SHP77 (cell line): ENCODE data around the gene PROZ.

Experiments used
- DNase-seq, 2 experiments: peaks; one replicate each; lab custom pipeline; 2025; lab: John Stamatoyannopoulos, UW

Gene PROZ

DNA sequence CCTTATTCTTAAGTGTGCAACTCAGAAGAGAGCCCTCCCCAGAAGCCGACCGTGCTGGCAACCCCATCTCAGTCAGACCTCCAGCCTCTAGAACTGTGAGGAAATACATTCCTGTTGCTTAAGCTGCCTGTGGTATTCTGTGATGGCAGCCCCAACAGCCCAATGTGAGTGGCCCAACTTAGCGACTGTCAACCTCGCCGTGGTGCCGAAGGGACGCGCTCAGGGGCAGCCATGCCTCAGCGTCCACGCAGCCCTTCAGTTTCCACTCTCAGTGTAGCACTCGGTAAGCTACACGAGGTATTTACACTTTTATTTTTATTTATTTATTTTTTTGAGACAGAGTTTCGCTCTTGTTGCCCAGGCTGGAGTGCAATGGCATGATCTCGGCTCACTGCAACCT is 18.4 kb downstream of the PROZ start:
- DNase-seq = no peak

DNA sequence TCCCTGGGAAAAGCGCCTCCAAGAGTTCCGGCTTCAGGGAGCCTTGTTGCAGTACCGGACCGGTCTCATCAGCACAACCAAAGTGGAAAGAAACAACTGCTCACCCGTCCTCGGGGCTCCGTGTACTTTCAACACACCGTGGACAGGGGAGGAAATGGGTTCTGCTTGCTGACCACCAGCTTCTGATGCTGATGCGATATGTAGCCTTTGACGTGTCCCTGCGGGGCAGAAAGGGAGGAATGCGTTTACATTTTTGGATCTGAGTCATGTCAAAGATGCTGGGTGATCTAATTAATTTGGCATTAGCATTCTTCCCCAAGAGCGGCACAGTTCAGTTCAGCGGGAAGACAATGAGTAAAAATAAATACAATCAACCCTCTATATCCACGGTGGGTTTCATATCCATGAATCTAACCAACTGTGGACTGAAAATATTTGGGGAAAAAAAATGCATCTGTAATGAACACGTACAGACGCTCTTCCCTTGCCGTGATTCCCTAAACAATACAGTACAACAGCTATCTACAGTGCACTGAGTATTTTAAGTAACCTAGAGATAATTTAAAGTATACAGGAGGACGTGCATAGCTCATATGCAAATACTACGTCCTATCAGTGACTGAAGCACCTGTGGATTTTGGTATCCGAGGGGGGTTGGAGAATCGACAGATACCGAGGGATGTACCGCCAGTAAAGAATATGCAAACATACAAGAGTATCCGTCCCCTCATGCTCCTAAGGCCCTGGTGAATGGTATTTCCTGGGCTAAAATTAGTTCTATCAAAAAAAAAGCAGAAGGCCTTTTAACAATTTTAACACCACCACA is 19.8 kb downstream of the PROZ start:
- no peak for DNase-seq

DNA sequence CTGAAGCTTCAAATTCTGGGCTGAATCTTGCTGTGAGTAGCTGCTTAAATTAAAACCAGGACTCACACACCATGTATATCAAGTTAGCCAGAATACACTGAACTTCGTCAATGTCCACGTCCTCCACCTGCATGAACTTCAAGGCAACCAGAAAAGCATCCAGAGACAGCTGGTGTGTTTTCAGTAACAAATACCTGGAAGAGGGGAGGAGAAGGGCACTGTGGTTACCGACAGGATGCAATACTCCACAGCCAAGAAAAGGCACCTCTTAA is 20.4 kb downstream of the PROZ start:
- no peak for DNase-seq

DNA sequence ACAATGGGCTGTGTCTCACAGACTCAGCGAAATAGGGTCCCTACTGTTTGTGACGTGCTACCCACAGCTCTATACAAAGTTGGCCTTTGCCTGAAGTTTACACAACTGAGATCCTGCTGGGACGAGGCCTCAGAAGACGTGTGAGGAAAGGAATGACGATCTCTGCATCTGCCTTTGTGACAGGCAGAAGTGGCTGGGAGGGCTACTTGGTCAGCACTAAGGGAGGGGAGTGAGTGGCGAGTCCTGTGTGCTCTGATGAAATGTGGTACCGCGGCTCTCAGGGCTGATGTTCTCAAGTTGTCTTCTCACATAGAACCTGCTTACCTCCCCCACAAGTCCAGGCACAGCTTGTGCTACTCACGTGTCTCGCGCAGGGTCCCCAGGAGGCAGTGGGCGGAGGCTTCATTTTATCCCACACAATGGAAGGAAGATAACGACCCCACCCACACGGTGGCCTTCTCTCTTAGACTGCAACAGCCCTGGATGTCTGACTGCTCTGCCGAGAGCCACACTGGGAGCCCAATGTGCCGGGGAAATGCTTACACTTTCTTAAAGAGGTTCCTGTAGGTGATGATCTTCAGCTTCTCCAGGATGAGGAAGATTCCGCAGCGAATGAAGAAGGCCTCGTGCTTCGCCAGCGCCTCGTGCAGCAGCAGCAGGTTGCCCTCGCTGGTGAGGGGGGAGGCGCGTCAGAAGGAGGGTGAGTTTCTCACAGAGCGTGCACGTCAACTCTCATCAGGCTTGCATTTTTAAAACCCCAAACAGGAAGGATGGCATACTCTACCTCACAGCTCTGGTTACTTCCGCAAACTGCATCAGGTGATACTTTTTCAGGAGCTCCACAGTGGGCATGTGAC is 21.2 kb downstream of the PROZ start:
- DNase-seq = no peak

DNA sequence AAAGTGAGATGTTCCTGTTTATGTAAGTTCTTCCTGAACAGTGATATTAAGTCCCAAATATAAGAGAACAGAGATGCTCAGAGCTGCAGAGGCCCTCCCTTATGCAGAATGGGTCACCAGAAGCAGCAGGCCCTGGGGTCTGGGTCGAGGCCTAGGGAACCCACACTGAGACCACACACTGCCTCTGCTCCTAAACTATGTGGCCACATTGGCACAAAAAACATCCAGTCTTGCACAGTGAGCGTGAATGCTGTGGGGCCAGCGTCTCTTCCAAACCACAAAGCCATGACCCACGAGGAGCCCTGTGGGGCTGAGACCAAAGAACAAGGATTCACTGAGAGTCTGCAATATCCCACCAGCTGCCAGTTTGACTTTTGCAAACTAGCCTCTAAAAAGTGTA is 23.6 kb downstream of the PROZ start:
- no peak for DNase-seq

DNA sequence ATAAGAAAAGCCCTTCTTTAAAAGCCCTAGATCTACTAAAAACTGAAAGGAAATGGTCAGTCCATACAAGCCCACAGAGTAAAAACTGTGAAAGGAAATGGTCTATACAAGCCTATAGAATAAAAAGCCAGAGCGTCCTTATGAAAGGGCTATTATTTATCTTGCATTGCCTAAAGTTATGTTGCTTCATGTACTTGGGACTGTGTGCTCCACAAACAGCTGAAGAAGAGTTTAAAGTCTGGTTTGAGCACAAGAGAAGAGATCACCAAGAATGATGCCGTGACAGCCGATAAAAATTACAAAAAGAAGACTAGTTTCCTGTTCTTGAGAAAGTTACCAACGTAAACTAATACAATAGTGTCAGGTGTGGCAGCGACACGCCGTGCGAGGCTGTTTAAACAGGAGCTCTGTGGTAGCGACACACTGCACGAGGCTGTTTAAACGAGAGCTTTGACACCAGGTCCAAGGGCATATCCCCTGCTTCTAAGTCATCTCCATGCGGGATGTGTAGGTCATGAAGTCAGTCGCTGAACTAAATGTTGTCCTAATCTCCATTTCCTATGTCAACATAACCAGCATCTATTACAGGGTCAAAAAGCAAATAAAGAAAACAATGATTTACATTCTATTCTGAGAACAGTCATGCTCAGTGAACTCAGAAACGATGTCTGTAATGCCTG is 25.1 kb downstream of the PROZ start:
- DNase-seq = no peak

GRCh38 chr13:113184568-113185440 is 26.4 kb downstream of the PROZ start:
- no peak for DNase-seq

- no peak for DNase-seq
Observed at GRCh38 chr13:113186061-113186900, 27.8 kb downstream of the PROZ start.

- DNase-seq = no peak
Observed at GRCh38 chr13:113187263-113187669, 28.8 kb downstream of the PROZ start.

DNA sequence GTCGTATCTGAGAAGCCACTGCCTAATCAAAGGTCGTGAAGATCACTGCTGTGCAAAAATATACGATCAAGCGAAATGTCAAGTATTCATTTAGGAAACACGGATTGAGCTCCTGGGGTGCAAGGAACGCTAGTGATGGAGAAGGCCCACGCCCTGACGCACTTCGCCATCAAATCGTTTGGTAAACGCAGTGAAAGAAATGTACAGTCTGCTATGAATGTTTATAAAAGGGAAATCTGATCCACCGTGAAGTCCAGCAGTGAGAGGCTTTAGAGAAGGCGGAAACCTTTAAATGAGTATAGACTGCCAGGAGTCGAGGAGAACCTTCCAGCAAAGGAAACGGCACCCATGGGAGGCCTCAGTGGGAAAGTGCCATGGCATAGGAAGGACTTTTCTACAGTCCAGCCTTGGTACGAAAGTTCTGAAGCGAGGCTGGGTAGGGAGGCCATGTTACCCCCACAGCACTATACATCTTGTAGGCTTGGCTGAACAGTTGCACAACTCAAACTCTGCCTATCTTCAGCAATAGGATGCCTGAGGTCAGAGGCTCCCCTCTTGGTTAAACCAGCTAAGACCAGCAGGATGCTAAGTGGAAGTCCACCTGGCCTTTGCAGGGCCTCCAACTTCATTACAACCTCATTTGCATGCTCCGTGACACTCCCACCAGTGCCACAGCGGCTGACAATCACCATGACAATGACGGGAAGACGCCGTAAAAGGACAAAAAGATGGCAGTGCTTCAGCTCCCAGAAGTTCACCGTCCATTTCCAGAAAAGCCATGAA is 29.6 kb downstream of the PROZ start:
- DNase-seq = no peak

DNA sequence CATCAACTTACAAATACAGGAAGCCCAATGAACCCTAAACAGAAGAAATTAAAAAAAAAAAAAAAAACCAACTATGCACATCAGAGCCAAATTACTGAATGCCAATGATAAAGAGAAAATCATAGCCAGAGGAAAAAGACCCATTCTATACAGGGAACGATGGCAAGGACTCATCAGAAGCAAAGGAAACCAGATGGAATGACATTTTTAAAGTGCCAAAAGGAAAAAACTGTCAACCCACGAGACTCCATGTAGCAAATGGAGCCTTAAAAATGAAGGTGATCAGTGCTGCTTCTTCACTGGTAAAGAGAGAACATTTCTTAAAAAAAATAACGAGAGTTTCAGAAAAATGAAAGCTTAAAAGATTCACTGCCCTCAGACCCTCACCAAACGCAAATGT is 31.7 kb downstream of the PROZ start:
- no peak for DNase-seq

DNA sequence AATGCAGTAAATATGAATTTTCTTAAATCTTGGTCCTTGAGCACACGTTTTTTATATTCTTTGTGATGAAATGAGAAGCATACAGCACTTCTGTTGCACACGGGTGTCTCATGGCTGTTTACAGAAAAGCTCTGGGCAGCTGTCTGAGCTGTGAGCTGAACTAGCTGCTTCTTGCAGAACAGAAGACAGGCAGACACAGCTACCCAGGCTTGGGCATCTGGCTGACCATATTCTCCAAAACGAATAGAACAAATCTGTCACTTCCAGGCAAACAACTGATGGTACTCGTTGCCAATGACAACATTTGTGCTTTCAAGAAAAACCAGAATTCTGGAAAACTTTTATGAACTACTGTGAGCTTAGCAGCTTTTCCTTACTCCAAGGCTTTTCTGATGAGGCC is 33.8 kb downstream of the PROZ start:
- DNase-seq = no peak

DNA sequence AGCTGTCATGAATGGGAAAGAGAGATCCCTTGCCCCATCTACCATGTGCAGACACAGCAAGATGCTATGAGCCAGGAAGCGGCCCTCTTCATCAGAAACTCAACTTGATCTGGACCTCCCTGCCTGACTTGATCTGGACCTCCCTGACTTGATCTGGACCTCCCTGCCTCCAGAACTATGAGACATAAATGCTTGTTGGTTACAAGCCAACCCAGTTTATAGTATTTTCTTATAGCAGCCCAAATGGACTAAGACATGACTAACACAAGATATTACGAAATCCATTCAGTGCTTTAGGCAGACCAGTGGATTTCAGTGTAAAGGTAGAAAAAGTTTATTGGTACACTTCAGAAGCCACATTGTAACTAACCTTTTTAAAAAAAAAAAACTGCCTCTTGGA is 34.5 kb downstream of the PROZ start:
- no peak for DNase-seq

DNA sequence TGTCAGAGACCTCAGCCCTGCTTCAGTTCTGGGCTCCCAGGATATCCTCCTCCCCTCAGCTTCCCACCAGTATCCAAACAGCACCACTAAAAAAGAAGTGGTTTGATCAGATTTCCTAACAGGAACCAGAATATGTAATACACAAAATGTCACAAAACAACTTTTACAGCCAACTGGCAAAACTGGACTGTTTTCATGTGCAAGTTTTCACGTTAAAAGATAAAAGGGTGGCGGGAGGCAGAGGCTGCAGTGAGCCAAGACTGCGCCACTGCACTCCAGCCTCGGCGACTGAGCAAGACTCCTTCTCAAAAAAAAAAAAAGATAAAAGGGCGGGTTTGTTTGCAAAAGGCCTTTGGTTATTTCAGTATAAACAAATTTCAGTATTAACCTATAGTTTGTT is 36.9 kb downstream of the PROZ start:
- DNase-seq = no peak

- DNase-seq = no peak
Observed at GRCh38 chr13:113196970-113197737, 38.7 kb downstream of the PROZ start.

DNA sequence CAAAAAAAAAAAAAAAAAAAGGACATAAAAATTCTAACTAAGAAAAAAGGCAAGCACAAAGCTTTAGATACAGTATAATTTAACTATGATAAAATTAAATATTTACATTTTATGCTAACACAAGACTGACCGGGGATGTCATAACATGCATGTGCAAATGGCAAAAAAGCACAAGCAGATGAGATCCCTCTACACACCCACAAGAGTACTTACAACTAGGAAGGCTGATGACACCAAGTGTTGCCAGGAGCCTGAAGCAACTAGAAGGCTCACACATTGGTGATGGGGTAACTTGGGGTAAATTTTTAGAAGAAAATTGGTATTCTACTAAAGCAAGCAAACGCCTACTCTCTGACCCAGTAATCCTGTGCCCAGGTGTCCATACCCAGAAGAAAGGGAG is 43.4 kb downstream of the PROZ start:
- DNase-seq = no peak

DNA sequence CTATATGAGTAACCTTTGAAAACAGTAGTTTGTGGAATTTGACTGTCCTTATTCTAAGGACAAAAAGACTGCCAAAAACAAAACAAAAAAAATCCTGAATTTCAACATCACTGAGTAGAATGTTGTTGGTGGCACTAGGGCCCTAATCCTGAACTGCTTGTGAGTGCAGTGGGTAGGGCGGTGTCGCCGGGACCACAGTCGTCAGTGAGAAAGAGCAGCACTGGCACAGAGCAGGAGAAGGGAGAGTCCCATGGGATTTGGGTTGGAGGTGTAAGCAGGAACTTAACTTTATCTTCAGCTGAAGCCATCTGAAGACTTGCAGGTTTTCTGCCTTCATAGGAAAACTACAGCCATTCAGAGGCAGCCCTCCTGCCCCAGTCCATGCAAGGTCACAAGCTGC is 44.5 kb downstream of the PROZ start:
- no peak for DNase-seq

- DNase-seq = no peak
Observed at GRCh38 chr13:113203507-113204377, 45.3 kb downstream of the PROZ start.

DNA sequence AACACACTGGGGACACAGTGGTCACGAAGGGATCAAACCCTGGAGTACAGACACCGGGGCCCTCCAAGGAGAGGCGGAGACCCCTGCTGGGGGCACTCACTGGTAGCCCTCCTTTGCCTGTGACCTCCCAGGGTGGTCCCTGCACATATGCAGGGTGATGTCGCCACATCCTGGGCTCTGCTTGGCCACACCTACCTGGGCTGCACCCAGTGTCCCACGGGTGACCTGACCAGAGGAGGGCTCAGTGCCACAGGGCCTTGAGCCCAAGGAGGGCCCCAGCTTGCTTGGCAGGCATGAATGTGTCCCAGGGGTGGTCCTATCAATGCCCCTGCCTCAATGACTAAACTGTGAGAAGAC is 45.9 kb downstream of the PROZ start:
- DNase-seq = no peak
